ENCODE results near the gene TRIP13.

Gene TRIP13

DNA sequence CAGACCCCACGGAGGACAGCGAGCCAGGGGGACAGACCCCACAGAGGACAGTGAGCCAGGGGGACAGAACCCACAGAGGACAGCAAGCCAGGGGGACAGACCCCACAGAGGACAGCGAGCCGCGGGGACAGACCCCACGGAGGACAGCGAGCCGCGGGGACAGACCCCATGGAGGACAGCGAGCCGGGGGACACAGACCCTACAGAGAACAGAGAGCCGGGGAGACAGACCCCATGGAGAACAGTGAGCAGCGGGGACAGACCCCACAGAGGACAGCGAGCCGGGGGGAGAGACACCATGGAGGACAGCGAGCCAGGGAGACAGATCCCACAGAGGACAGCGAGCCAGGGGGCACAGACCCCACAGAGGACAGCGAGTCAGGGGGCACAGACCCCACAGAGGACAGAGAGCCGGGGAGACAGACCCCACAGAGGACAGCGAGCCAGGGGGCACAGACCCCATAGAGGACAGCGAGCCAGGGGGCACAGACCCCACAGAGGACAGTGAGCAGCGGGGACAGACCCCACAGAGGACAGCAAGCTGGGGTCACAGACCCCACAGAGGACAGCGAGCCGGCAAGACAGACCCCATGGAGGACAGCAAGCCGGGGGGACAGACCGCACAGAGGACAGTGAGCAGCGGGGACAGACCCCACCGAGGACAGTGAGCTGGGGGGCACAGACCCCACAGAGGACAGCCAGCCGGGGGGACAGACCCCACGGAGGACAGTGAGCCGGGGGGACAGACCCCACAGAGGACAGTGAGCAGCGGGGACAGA lies 37.5 kb upstream of the TRIP13 start:
- no peak for DNase-seq

DNA sequence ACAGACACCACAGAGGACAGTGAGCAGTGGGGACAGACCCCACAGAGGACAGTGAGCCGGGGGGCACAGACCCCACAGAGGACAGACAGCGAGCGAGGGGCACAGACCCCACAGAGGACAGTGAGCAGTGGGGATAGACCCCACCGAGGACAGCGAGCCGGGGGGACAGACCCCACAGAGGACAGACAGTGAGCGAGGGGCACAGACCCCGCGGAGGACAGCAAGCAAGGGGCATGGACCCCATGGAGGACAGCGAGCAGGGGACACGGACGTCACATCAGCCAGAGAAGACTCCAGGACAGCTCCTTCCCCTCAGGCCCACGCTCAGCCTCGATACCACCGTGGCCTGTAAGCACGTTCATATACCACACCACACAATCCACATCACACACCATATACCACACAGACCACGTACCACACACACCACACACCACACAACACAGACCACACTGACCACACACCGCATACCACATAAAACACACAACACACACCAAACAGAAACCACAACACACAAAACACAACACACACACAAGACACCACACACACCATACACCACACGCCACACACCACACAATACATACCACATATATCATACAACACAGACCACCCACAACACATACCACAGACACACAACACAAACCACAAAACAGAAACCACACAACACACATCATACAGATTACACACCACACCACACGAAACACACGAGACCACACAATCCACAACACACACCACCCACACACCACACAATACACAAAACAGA lies 36.7 kb upstream of the TRIP13 start:
- no peak for DNase-seq

DNA sequence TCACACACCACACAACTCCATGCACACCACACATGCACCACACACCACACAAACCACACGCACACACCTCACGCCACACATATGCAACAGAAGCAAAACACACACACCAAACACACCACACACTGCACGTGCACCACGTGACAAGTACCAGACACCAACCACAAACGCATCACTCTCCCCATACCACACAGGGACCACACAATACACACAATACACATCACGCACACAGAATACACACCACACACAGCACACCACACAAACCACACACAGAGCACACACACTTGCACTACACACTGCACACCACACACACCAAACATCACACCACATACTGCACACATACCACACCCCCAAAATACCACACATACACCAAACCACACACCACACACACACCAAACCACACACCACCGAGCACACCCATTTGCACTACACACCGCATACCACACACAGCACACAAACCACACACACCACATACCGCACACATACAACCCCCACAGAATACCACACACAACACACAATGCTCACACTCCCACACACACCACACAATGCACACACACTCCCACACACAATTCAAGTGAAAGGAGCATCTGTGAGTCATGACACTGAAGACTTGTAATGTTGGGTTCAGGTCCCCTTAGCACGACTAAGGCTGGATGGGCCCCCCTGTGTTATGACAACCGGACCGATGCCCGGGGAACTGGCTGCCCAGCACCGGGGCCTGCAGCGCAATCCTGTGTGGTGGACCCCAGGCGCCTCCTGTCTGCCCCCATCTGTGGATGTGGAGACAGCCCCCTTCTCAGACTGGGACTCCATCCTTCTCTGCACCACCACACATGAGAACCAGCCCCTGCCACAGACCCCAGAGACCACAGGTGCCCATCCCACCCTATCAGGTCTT lies 35.9 kb upstream of the TRIP13 start:
- DNase-seq, result no peak

DNA sequence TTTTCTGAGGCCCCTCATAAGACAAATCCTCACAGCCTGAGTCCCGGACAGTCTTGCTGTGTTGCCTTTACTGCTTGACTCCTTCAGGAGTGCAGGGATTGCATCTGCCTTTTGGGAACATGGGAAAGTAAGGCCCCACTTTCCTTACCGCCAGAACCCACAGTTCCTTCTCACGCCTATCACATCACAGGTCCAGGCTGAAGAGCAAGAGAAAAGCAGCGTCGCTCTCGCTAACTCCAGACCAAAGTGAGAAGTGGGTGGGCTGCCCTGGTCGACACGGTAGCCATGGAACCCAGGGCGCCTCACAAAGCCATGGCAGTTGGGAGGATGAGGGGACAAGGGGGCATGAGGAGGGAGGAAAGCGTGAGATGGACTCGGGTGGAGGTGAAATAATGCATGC lies 34.0 kb upstream of the TRIP13 start:
- DNase-seq, result no peak

DNA sequence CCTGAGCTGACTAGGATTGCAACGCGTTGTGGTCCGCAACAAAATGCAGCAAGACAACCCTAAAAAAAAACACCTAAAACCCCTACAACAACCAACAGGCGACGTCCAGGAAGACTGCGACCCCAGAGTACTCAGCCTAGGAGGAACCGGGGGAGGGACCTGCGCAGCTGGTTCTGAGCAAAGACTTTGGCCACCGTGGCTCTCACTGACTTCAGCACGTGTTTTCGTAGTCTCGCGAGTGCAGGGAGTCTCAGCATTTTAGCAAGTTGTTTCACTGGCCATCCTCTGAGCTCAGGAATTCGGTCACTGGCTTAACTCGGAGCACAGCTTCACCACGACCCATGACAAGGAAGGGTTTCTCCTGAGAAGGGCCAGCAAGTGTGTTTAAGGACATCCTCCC lies 33.3 kb upstream of the TRIP13 start:
- DNase-seq, result no peak

DNA sequence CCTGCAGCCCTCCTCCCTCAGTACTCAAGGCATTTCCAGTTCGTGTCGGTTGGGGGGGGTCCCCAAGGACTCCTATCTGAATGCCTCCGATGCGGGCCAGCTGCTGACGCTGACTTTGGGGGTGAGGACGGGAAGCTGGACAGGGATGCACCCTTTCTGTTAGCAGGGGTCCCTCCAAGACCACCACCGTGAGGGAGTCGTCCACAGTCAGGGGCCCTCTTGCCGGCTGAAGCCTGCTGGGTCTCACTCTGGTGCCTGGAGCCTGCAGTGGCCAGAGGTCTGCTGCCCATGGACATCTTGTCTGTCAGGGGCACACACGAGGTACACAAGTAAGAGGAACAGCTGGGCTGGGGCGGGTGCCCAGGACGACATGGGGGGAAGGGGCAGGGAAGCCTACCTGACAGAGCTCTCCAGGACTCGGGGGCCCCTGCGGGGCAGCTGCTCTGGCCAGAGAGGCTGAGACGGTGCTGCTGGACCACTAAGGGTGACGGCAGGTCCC lies 32.8 kb upstream of the TRIP13 start:
- no peak for DNase-seq

DNA sequence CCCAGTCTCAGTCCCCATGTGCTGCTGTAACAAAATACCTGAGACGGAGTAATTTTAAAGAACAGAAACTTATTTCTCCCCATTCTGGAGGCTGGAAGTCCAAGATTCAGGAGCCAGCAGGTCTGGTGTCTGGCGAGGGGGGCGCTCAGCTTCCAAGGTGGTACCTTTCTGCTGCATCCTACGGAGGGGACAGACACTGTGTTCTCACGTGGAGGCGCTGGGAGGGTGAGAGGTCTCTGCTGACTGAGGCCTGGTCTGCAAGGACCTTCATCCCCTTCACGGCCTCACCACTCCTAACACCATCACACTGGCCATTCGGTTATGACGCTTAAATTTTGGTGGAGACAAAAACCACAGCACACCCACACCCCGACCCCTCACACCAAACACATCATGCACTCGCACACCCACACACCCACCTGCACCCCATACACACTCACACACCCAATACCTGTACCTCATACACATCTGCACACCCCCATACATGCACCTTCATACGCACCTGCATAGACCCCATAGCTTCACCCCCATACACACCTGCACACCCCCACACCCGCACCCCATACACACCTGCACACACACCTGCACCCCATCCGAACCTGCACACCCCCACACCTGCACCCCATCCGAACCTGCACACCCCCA lies 32.1 kb upstream of the TRIP13 start:
- no peak for DNase-seq

DNA sequence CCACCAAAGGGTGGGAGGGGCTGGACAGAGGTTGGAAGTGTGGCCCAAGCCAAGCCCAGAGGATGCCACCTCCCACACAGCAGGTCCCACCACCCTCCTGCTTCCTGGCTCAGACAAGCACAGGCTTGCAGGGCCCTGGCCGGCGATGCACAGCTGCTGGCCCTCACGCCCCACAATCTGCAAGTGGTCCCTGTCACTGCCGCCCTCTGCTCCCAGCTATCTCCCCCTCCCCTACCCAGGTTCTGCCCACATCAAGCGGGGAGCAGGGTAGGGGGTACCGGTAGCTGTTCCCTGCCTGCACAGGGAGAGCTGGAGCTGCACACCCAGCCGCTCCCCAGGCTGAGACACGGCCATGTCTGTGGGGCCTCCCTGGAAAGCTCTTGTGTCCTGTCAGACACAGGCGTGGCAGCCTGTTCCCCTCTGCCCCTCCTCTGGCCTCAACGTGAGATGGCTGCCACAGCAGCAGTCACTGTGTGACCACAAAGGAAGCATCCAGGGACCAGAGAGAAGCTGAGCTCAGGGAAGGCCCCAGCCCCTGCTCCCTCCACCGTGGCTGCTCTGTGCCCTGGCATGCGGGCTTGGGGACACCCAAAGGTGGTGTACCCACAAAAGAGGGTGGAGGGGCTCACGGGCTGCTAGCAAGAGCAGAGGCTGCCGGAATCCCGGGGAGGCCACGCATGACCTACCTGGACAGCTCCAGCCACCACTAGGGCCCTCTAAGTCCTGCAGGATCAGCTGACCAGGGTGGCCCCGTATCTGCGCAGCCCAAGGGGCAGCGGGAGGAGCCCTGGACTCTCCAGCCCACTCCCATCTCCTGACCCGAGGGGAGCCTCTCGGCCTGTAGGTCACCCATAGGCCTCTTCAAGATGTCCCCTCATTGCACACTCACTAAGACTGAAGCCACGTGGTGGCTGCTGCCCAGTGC lies 31.0 kb upstream of the TRIP13 start:
- no peak for DNase-seq

DNA sequence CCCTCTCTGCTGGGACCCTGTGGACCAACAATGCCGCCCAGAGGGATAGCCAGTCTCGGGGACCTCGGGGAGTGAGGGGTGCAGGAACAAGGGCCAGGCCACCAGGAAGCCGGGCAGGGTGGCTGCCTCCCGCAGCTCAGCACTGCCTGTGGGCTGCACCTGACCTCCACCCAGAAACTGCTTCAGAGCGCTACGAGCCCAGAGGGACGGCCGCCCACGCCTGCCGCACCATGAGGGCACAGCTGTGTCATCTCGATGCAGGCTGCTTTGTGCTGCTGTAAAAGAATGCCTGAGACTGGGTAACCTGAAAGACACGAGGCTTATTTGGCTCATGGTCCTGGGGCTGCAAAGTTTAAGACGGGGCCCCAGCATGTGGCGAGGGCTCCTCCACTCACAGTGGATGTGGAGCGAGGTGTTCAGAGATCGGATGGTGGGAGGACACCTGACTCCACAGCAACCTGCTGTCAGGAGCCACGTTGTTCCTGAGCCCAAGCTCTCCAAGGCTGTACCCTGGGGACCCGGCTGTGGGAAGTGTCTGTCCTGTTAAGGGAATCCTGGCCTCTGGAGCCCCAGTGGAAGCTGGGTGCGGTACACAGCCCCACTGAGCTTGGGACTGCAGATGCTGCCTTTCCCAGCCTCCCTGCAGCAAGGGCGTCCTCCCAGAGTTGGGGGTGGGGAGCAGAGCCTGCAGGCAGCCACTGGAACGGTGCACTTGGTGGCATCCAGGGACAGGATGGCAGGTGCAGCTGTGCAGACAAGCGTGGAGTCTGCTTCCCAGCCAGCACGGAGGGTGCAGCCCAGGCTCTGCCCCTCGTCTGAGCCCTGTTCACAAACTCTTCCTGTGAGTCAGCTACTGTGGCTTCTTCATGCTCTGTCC lies 30.1 kb upstream of the TRIP13 start:
- no peak for DNase-seq

DNA sequence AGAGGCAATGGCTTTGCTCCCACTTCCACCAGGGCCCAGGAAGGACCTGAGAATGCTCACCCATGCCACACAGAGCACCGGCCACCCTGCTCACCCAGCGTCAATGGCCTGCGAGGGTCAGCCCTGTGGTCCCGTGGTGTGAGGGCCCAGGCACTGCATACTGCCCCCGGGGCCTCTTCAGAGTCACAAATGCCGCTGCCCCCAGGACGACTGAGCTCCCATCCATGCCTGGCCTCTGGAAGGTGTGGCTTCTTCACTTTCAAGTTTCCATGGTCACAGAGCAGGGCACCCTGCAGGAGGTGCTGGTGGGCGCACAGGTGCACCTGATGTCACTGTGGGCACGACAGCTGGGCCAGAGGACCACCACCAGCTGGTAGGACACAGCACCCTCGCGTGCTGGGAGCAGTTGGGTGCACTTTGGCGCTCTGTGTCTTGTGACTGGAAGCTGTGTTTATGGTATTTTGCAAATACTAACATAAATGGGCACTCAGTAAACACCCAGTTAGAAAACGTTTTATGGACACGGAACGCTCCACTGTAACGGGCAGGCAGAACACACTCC lies 29.4 kb upstream of the TRIP13 start:
- no peak for DNase-seq

DNA sequence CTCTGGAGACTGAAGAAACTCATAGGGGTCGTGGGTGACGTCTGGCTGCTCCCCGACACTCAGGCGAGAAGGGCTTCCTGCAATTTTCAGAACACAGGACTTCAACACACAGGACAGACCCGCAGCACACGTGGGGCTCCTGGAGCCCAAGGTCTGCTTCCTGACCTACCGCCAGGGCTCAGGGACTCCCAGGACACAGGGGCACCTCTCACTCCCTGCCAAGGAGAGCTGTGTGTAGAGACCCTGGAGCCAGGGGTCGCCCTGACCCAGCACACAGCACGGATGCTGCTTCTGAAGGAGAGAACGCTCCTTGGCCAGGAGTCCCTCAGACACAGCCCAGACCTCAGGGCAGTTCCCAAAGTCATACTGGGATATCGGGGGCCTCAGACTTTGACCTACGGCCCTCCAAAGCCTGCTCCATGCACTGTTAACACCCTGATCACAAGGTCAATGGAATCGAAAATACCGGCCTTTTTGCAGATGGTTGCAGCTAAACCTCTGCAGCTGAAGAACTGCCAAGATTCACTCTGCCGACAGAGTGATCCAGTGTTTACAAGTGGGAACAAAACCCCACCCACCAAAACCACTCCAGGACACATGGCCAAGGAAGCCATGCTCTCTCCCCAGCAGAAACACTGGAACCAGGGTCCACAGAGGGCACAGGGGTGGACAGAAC lies 28.1 kb upstream of the TRIP13 start:
- DNase-seq, result no peak

DNA sequence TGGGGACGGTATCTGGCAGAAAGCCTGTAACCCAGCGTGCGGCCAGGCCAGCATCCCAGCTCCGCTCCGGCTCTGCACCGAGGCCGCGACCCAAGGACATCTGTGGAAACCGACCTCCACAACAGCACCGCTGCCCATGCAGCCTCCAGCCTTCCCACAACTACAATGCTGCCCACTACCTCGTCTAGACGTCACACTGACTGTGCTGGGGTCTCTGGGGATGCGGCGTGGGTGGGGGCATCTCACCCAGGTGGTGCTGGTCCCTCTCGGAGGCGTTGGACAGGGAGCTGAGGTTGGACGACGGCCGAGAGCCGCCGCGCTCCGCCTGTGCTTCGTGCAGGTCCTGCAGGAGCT lies 27.5 kb upstream of the TRIP13 start:
- DNase-seq, result no peak

DNA sequence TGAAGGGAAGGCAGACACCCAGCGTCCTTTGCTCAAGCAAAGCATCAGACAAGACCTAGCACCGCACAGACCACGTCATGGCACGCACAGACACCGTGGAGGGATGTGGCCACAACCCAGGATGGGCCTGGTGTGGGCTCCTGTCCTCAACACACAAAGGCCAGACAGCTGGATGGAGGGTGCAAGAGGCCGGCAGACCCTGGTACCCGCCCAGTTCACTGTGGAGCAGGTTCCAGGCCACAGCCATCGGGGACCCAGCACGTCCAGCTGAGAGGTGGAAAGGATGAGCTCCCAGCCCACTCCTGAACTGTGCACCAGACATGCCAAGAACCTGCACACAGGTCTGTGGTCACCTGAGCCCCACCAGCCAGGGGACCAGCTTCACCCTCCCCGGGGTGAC lies 26.9 kb upstream of the TRIP13 start:
- no peak for DNase-seq

DNA sequence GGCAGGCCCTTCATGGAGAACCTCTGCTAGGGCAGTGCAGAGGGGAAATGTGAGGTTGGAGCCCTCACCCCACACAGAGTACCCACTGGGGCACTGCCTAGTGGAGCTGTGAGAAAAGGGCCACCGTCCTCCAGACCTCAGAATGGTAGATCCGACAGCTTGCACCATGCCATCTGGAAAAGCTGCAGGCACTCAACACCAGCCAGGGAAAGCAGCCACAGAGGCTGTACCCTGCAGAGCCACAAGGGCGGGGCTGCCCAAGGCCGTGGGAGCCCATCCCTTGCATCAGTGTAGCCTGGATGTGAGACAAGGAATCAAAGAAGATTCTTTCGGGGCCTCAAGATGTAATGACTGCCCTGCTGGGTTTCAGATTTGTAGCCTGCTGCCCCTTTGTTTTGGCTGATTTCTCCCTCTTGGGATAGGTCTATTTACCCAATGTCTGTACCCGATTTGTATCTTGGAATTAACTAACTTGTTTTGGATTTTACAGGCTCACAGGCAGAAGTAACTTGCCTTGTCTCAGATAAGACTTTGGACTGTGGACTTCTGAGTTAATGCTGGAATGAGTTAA lies 25.3 kb upstream of the TRIP13 start:
- DNase-seq, result no peak

DNA sequence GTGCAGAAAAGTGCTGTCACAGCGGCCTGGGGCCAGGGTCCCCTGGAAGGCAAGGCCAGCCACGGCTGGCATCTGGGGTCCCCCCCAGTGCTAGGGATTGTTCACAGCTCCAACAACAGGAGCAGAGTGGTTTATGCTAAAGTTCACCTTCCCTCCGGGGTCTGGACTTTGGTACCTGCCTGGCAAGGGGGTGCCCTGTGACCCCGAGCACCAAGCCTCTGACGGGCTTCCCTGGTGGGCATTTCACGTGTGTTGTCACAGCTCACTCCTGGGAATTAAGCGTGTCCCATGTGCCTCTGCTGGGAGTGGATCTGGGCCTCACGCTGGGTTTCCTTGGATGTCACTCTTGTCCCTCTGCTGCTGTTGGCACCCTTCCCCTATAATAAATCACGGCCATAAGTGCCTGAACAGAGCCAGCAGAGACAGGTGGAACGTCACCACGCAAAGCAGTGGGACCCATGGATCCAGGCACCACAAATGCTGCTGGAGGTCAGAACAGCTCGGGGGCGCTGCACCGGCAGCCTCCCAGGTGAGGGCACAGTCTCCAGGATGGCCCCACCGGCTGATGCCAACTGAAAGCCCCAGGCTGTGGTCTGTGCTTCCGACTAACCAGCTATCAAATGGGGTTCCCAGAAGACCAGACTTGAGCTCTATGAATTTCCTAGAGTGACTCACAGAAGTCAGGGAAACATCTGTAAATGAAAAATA lies 24.1 kb upstream of the TRIP13 start:
- no peak for DNase-seq

DNA sequence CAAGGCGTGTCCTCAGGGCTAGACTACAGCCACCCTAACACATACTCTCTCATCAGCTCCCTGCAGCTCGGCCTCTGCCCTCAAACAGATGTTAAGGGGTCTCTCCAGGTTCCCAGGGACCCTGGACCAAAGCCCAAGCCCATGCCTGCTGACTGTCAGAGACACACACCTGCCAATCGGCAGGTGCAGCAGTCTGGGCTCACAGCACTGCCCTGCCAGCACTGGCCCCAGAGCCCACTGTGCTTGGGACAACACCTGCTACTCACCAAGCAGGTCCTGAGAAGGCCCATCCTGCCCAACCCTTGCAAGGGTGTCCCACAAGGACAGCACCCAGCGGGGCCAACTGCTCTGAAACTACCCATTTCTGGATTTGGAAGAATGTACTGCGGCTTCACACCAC lies 21.7 kb upstream of the TRIP13 start:
- no peak for DNase-seq

DNA sequence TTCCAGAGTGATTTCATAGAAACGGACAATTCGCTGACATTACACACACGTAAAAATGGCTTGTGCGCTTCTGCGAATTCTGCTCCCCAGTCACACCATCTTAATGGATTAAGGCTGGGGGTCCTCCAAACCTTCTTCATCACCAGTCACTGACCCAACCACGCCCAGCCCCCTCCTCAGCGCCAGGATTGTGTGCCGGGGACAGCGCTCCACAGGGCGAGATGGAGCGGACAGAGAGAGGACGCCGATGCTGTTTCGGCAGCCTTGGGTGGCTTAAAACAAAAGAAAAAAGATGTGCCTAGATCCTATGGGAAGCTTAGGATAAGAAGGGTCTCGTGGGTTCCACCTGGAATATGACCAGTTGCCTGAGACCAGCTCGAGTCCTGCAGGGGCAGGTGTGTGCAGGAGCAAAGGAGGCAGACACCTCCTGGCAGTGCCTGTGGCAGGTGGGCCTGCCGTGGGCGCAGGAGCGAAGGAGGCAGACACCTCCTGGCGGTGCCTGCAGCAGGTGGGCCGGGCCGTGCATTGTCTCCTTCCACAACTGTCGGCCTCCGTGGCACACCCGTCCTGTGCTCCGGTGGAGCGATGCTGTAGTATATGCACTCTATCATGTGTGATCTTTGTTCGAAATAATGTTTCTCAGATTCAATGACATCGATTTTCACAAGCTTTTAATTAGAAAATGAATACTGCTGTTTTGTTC lies 20.9 kb upstream of the TRIP13 start:
- no peak for DNase-seq

DNA sequence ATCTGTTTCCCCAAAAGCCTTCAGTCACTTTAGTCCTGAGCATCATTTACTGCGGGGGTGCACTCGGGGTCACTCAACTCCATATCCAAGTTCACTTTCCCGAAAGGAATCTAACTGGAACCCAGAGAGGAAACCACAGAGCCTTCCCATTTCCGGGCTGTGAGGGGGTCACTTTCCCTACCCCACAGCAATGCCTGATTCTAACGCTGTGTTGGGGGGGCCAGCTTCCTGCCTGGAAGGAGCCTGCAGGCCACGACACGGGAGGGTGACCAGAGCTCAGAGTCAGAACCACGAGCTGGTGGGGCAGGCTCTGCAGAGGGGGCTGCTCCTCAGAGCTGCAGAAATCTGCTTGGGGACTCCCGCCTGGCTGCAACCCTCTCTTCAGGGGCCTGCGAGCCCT lies 20.4 kb upstream of the TRIP13 start:
- DNase-seq, result no peak
